Measurements from ENCODE around the gene TUBGCP3.
"Not testable (repeated sequence)": the region's sequence is repeated elsewhere in the genome, so short reads cannot be mapped to it uniquely, and the experiment has no call there.

TUBGCP3 gene, protein sequence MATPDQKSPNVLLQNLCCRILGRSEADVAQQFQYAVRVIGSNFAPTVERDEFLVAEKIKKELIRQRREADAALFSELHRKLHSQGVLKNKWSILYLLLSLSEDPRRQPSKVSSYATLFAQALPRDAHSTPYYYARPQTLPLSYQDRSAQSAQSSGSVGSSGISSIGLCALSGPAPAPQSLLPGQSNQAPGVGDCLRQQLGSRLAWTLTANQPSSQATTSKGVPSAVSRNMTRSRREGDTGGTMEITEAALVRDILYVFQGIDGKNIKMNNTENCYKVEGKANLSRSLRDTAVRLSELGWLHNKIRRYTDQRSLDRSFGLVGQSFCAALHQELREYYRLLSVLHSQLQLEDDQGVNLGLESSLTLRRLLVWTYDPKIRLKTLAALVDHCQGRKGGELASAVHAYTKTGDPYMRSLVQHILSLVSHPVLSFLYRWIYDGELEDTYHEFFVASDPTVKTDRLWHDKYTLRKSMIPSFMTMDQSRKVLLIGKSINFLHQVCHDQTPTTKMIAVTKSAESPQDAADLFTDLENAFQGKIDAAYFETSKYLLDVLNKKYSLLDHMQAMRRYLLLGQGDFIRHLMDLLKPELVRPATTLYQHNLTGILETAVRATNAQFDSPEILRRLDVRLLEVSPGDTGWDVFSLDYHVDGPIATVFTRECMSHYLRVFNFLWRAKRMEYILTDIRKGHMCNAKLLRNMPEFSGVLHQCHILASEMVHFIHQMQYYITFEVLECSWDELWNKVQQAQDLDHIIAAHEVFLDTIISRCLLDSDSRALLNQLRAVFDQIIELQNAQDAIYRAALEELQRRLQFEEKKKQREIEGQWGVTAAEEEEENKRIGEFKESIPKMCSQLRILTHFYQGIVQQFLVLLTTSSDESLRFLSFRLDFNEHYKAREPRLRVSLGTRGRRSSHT

GRCh38 chr13:112587764-112588489 lies at the start of gene TUBGCP3:
TUBGCP3 (minus strand) TSS chr13:112588153; CDS start chr13:112587980, 173 bp downstream.
- DNase-seq = peak; percentile 82

DNA sequence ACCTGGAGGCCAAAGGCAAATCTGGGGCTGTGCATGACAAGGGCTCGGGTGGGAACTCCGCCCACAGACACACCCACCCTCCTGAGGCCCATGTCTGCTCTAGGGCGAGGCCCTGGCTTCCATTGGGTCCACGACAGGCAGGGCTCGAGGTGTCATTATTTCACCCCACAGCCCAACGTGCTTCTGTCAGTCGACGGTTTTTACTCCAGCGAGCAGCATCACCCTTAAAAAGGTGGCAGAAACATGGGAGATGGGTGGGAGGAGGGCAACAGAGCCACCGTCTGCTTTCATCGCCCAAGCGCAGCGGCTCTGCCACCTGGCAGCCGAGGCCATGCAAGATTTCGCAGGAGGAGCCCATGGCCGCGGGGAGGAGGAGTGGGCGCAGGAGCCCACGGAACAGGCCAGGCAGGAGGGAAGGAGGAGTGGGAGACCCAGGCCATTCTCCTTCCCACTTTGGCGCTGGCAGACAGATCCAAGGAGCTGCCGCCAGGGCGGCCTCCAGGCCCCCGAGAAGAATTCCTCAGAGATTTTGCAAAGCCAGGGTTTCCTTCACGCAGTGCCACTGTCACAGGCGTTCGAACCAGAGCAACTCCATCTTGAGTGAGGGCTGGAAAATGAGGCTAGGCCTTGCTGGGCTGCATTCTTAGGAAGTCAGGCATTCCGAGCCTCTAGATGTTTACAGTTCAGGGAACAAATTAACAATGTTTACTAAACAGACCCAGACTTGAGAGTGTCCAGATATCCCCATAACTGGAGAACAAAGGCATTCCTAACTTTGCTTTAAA lies 49.3 kb upstream of the TUBGCP3 start:
- no peak for DNase-seq

GRCh38 chr13:112636401-112636975 lies 48.5 kb upstream of the TUBGCP3 start:
- DNase-seq = no peak

GRCh38 chr13:112635323-112635722 lies 47.4 kb upstream of the TUBGCP3 start:
- DNase-seq = no peak

GRCh38 chr13:112634102-112634501 lies 46.1 kb upstream of the TUBGCP3 start:
- DNase-seq = no peak

- DNase-seq = not testable (repeated sequence)
These were observed 42.3 kb upstream of the TUBGCP3 start for GRCh38 chr13:112630226-112630625.

- DNase-seq = no peak
These were observed 41.2 kb upstream of the TUBGCP3 start for GRCh38 chr13:112629161-112629560.

DNA sequence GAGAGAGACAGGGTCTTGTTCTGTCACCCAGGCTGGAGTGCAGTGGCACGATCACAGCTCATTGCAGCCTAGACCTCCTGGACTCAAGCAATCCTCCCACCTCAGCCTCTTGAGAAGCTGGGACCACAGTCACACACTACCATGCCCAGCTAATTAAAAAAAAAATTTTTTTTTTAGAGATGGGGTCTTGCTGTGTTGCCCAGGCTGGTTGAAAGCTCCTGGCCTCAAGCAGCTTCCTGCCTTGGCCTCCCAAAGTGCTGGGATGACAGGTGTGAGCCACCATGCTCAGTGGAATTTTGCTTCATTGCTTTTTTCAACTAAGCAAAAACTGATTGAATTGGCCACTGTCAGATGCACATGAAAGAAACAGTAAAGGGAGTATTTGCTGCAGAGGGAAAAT lies 39.7 kb upstream of the TUBGCP3 start:
- not testable (repeated sequence) for DNase-seq

DNA sequence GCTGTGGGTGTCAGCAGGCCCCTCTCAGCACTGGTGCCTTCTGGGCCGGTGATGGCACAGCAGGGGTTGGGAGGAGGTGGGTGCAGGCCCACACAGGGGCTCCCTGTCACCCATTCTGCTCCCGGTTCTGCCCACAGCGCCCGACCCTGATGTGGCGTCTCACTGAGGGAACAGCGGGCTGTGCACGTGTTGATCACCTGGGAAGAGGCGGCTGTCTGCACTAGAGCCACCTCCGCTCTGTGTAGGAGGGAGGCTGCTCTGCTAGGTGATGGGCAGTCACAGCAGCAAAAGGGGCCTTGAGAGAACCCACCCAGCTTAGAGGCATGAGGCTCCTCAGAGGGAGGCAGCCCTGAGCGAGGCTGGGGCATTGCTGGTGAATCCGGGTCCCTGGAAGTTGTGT lies 39.2 kb upstream of the TUBGCP3 start:
- DNase-seq = no peak

DNA sequence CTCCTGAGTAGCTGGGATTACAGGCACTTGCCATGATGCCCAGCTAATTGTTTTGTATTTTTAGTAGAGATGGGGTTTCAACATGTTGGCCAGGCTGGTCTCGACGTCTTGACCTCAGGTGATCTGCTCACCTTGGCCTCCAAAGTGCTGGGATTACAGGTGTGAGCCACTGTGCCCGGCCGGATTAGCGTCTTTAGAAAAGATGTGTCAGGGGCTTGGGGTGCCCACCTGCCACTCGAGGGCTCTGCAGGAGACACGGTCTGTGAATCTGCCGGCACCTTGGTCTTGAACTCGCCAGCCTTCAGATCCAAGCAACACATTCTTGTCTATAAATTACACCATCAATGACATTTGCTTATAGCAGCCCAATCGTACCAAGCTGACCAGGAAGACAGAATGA lies 38.8 kb upstream of the TUBGCP3 start:
- DNase-seq = no peak

GRCh38 chr13:112626124-112626523 lies 38.2 kb upstream of the TUBGCP3 start:
- no peak for DNase-seq

- DNase-seq = no peak
These were observed 37.7 kb upstream of the TUBGCP3 start for GRCh38 chr13:112625698-112626097.

- no peak for DNase-seq
These were observed 36.9 kb upstream of the TUBGCP3 start for GRCh38 chr13:112624602-112625430.

DNA sequence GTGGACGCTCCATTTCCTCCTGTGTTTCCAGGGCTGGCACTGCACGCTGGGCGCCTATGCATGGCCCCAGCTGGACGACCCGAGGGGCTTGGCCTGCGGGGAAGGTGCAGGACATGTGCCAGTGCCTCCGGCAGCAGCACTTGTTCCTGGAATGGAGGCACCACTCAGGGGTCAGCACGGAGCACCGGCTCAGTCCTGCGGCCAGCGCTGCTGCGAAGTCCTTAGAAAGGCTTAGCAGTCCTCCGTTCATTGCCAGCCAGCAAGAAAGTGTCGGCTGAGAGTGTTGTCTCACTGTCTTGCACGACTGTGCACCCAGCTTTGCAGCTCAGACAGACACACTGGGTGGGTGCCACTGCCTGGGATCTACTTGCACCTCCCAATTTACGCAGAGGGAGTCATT lies 36.1 kb upstream of the TUBGCP3 start:
- DNase-seq = no peak

GRCh38 chr13:112623051-112623711 lies 35.2 kb upstream of the TUBGCP3 start:
- no peak for DNase-seq

DNA sequence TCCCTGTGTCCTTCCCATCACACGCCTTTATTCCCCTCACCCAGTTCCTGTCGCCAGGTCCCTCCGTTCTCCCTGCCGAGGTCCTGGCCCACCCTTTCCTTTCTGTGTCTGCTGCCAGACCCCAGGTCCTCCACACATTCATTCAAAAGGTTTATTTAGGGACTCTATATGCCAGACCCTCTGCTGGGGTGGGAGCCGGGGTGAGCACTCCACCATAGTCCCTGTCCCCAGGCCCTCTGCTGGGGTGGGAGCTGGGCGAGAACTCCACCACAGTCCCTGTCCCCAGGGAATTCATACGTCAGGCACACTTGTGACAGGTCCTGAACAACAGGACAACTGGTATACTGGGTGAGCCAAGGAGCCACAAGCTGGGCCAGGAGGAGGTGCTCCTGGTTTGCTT lies 34.4 kb upstream of the TUBGCP3 start:
- no peak for DNase-seq

DNA sequence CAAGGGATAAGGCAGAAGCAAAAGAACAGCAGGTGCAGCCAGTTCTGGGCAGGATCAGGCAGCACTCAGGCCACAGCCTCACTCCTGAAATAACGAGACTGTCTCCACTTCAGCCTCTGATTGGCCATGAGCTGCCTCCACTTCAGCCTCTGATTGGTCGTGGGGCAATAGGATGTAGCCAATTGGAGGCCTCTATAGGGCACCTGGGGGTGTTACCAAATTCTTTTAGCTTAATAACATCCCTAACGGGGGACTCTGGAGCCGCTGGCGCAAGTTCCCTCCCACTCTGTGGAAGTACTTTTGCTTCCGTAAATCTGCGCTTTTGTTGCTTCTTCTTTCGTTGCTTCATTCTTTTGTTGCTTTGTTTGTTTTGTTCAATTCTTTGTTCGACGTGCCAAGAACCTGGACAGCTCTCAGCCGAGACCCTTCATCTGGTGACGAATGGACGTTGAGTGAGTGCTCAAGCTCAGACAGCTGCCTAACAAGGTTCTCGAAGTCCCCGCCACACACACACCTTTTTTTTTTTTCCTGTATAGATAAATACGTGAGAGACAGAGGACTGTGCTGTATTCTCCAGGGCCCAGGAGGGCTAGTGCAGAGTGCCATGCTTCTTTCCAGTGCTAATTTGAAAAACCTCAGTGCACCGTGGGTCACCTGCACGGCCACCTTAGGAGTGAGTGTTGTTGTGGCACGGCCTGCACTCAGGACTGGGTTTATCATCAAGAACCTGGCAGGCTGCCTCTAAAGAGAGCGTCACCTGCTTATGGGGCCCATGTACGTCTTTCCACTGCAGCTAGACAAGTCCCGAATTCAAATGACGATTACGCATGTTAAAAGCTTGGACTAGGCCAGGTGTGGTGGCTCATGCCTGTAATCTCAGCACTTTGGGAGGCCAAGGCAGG lies 32.0 kb upstream of the TUBGCP3 start:
- no peak for DNase-seq

DNA sequence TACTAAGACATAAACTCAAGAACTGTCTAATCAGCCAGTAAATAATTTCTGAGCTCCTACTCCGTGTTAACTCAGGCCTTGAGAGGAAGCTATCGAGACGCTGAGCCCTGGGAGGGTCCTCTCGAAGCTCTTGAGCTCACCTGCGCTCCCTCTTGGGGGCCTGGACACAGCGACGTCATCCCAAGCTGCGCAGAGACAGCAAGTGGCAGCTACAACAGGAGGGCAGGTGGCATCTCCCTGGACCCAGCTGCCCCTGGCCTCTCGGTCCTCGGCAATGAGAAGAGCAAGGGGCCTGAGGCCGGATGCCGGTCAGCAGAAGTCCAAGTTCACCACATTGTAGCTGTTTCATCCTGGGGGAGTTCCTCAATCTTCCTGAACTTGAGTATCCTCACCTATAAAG lies 30.5 kb upstream of the TUBGCP3 start:
- DNase-seq = no peak

DNA sequence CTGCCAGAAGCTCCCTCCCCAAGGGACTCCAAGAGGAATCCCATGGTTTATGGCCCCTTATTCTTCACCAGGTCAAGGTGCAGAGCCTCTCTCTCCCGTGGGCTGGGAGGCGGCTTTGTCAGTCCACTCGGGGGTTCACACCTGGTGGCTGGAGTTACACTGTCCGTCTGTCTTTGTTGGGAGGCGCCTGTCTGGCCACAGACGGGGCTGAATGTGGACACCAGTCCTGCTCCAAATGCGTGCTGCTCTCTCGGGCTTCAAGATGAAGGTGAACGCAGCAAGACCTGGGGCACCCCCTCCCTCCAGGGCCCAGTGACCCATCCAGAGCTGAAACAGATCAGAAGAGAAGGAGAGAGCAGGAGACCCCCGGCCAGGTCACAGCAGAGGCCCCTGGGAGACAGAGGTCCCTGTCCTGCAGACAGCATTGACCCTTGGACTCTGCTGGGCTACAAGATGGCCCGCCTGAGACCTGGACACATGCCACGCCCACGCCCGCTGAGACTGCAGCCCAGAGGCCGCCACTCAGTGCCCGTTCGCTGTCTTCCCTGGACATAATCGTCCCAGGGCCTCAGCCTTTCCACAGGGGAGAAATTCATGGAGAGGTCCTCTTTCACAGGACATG lies 29.9 kb upstream of the TUBGCP3 start:
- DNase-seq = no peak

Data from CD4-positive, alpha-beta T cell treated with Interleukin-17A for 4 hours (primary cell).